ENCODE measurements around the gene SLC2A1. TPM values are rescaled to one million over a fixed set of nuclear protein-coding genes. Genes with fewer than 3 reads are reported as not detected.
A peak's percentile ranks its signal among the peaks of the same experiment; 100 is the strongest.
"Not testable (repeated sequence)": the region's sequence is repeated elsewhere in the genome, so short reads cannot be mapped to it uniquely, and the experiment has no call there.

The SLC2A1 gene
- total RNA-seq, 1 experiment from 2014 or later: 30.4 TPM

DNA sequence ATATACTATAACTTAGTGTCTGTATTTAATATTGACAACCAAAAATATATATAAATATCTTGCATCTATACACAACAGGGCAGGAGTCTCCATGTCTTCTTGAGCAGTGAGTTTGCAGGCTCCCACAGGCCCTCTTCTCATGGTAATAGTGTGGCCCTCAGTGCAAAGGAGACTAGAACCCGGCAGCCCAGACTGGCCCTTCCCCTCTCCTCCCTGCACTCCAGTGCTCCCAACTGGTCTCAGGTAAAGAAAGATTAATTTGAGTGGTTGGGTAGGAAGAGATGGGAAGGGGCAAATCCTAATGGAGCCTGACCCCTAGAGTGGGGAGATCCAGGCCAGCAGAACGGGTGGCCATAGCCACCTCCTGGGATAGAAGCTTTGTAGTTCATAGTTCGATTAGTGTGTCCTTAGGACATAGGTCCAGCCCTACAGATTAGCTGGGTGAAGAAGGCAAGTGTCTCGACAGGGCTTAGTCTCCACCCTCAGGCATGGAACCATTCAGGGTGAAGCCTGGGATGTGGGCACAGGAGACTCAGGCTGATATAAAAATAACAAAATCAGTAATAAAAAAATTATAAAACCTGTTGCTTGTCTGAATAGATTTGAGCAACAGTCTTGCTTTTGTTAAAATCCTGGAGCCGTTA lies 32.3 kb downstream of the SLC2A1 start:
- in situ Hi-C loops (cut with HindIII; ENCODE audit: low pct_unique_long_range_greater_than_20kb, low sequenced_read_pairs): no loop called here
- DNase-seq (ENCODE audit: low read depth, low spot score): no peak

DNA sequence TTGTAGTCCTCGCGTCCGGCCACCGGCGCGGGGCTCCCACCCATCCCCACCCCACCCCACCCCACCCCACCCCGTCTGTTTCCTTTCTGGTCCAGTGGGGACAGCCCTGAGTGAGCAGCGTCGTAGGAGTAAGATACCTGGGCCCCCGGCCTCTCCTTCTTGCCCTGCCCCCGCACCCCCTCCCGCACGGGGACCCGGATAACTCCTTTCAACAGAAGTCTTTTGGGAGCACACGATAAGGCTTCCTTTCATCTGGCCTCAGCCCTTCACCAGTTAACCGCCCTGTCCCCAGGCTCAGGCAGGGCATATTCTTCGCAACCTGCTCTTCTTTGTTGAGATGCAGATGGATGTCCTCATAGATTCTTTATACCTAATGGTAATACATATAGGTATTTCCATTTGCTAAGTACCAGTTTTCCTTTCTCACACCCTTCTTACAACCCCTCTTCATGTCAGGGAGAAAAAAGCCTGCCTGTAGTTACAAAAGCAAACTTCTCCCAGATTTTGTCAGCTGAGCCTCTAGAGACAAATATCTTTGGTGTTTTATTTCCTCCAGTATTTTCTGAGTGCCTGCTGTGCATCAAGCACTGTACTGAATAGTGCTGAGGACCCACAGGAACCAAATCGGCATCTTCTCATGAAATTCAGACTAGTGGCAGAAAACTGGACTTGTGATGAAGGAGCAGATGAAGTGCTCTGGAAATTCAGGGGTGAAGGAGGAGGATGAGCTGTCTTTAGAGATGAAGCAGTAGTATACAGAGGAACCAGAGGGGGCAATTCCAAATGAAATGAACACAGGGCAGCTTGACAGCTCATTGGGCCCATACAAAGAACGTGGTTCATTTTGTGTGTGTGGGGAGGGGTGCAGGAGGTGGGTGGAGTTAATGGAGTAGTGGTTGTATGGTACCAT lies 33.6 kb downstream of the SLC2A1 start:
- in situ Hi-C loops (cut with HindIII; ENCODE audit: low pct_unique_long_range_greater_than_20kb, low sequenced_read_pairs): no loop called here
- DNase-seq (ENCODE audit: low read depth, low spot score): peak; percentile 14

DNA sequence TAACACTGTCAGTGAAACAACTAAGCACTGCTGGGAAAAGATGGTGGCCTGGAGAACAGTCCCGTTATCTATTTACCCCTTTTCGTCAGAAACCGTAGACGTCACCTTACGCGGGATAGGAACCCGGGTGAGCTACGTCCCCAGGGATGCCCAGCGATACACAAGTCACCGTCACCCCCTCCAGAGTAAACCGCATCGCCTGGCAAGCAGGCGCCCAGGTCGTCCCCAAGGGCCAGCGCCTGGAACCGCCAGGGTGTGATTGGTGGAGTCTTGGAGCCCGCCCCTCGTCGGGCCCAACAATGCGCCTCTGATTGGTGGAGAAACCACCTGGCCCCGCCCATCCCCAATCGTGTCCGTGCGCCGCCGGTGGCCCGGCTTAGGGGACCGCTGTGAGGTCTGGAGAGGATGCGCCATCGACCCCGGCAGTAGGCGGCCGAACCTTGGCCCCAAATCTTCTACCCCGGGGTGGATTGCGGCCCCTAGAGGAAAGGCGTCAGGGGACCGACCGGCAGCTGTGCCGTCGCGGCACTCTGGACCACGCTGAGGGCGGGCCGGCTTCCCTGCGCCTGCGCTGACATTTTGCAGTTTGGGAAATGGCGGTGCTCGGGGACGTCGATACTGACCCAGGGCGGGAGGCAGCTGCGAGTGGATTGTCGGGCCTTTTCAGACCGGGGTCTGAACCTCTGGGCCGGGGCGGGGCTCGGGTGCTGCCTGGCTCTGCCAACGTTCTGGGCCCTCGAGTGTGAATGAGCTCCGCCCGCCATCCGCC lies 34.4 kb downstream of the SLC2A1 start:
- peak; percentile 87 for DNase-seq (ENCODE audit: low read depth, low spot score)
- in situ Hi-C loops (cut with HindIII; ENCODE audit: low pct_unique_long_range_greater_than_20kb, low sequenced_read_pairs): no loop called here

GRCh38 chr1:42923367-42924081 lies 35.1 kb downstream of the SLC2A1 start:
- DNase-seq (ENCODE audit: low read depth, low spot score): no peak
- in situ Hi-C loops (cut with HindIII; ENCODE audit: low pct_unique_long_range_greater_than_20kb, low sequenced_read_pairs): no loop called here

- in situ Hi-C loops (cut with HindIII; ENCODE audit: low pct_unique_long_range_greater_than_20kb, low sequenced_read_pairs): no loop called here
- peak; percentile 79 for DNase-seq (ENCODE audit: low read depth, low spot score)
Measured at GRCh38 chr1:42922687-42923366, 35.8 kb downstream of the SLC2A1 start.

GRCh38 chr1:42921769-42922168 lies 36.9 kb downstream of the SLC2A1 start:
- no peak for DNase-seq (ENCODE audit: low read depth, low spot score)
- in situ Hi-C loops (cut with HindIII; ENCODE audit: low pct_unique_long_range_greater_than_20kb, low sequenced_read_pairs): no loop called here

DNA sequence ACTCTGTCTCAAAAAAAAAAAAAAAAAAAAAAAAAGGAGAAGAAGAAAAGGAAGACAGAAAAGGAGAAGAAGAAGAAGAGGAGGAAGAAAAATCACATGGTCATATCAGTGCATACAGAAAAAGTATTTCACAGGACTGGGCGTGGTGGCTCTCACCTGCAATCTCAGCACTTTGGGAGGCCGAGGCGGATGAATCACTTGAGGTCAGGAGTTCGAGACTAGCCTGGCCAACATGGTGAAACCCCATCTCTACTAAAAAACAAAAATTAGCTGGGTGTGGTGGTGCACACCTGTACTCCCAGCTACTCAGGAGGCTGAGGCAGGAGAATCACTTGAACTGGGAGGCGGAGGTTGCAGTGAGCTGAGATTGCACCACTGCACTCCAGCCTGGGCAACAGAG lies 39.0 kb downstream of the SLC2A1 start:
- in situ Hi-C loops (cut with HindIII; ENCODE audit: low pct_unique_long_range_greater_than_20kb, low sequenced_read_pairs); DNase-seq (ENCODE audit: low read depth, low spot score): not testable (repeated sequence)

DNA sequence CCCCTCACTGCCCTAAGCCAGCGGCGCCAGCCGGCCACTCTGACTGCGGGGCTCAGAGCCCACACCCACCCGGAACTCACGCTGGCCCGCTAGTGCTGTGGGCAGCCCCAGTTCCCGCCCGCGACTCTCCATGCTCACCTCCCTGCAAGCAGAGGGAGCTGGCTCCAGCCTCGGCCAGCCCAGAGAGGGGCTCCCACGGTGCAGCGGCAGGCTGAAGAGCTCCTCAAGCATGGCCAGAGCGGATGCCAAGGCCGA lies 41.5 kb downstream of the SLC2A1 start:
- no peak for DNase-seq (ENCODE audit: low read depth, low spot score)
- in situ Hi-C loops (cut with HindIII; ENCODE audit: low pct_unique_long_range_greater_than_20kb, low sequenced_read_pairs): no loop called here

GRCh38 chr1:42915456-42915855 lies 43.2 kb downstream of the SLC2A1 start:
- in situ Hi-C loops (cut with HindIII; ENCODE audit: low pct_unique_long_range_greater_than_20kb, low sequenced_read_pairs): no loop called here
- DNase-seq (ENCODE audit: low read depth, low spot score): no peak

GRCh38 chr1:42914092-42914627 lies 44.5 kb downstream of the SLC2A1 start:
- in situ Hi-C loops (cut with HindIII; ENCODE audit: low pct_unique_long_range_greater_than_20kb, low sequenced_read_pairs): no loop called here
- DNase-seq (ENCODE audit: low read depth, low spot score): no peak

- in situ Hi-C loops (cut with HindIII; ENCODE audit: low pct_unique_long_range_greater_than_20kb, low sequenced_read_pairs): no loop called here
- peak; percentile 88 for DNase-seq (ENCODE audit: low read depth, low spot score)
Measured at GRCh38 chr1:42913426-42914091, 45.1 kb downstream of the SLC2A1 start.

- no peak for DNase-seq (ENCODE audit: low read depth, low spot score)
Measured at GRCh38 chr1:42910985-42911384, 47.7 kb downstream of the SLC2A1 start.

DNA sequence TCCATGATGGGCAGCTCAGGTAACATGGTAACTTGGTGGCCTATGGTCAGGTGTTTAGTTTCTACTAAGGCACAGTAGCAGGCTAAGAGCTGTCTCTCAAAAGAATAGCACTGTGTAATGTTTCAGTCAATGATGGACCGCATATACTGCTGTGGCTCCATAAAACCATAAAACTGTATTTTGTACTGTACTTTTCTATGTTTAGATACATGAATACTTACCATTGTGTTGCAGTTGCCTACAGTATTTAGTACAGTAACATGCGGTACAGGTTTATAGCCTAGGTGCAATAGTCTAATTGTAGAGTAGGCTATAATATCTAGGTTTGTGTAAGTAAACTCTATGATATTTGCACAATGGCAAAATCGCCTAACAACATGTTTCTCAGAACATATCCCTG lies 50.6 kb downstream of the SLC2A1 start:
- in situ Hi-C loops (cut with HindIII; ENCODE audit: low pct_unique_long_range_greater_than_20kb, low sequenced_read_pairs): no loop called here
- no peak for DNase-seq (ENCODE audit: low read depth, low spot score)

More at GRCh38 chr1:42910985-42911384, 47.7 kb downstream of the SLC2A1 start:
- in situ Hi-C loops (cut with HindIII; ENCODE audit: low pct_unique_long_range_greater_than_20kb, low sequenced_read_pairs): no loop called here

DNA sequence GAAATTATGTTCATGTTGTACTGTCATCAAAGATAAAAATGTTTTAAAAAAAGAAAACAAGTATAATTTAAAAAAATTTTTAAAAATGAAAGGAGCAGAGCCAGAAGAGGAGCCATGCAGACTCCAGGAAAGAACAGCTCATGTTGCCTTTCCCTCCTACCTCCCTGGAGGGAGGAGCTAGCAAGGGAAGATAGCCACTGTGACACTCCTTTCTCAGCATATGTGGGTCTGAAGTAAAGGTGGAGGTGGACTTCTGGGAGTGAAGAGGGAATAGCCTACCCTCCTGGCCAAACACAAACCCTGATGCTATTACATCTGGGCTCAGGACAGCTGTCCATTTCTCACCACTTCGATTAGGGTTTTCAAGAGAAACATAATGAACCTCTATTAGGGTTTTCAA lies 54.2 kb downstream of the SLC2A1 start:
- DNase-seq (ENCODE audit: low read depth, low spot score): no peak
- in situ Hi-C loops (cut with HindIII; ENCODE audit: low pct_unique_long_range_greater_than_20kb, low sequenced_read_pairs): no loop called here

GRCh38 chr1:42899960-42900359 lies 58.7 kb downstream of the SLC2A1 start:
- in situ Hi-C loops (cut with HindIII; ENCODE audit: low pct_unique_long_range_greater_than_20kb, low sequenced_read_pairs); DNase-seq (ENCODE audit: low read depth, low spot score): not testable (repeated sequence)

DNA sequence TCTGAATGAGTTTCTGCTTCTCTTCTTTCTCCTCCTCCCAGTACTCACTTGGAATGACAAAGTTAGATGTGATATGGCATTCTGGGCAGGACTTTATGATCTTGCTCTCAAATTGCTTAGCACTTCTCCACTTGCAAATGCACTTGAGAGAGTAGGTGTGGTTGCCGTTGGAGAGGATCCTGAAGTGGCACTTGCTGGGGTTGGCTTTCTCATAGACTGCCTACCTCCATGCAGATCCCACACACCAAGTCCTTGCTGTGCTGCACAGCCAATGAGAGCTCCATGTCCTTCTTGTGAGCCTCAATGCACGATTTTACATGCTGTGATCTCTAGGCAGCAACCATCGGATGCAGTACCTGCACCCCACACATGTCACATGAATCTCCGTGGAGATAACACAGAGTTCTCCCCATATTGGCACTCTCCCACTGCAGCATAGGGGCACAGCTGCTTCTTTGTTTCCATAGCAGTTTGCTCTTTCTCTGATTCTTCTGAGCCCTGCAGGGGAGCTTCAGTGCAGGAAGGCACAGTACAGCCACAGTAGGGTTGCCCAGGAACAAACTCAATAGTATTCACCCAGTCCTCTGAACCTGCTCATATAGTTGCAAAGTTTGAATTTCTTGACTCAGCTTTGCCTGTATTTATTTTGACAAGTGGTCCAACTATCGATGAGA lies 67.1 kb downstream of the SLC2A1 start:
- in situ Hi-C loops (cut with HindIII; ENCODE audit: low pct_unique_long_range_greater_than_20kb, low sequenced_read_pairs): no loop called here
- no peak for DNase-seq (ENCODE audit: low read depth, low spot score)
